HG02970 (cell line): ENCODE results near the gene CTSL.

Source experiments
- ATAC-seq: cut with Tn5 transposase; IDR thresholded peaks from one replicate; pipeline ENCODE4 v1.9.1; 2021; ENCODE audit warnings: mild to moderate bottlenecking, moderate library complexity, moderate number of reproducible peaks; ENCODE audit not compliant: unreplicated experiment, low FRiP score

Gene CTSL

DNA sequence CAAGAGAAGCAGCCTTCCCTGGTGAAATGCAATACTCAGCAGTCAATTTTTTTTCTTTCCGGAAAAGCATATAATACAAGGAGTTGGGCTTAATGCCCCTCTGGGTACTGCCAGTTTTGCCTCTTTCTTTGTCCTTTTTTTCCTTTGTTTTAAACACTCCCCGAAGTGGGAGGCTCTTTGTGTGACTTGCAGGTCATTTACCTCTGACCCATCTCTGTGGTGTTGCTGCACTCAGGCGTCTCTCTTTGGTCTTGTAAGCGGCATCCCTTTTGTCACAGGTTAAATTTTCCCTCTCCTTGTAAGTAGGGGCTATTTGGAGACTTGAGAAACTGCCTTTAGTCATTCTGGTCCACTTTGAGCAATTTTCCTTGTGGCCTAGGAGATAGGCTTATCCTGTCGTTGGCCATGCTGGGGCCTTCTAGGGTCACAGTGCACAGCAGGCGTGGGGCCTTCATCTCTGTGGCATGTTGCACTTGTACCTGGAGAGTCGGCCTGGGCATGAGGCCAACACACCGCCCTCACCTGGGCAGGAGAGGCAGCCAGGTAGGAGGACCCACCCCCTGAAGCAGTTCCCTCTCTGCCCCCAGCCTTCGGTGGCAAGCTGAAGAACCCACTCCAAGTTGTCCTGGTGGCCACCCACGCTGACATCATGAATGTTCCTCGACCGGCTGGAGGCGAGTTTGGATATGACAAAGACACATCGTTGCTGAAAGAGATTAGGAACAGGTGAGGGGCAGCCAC lies 27.7 kb upstream of the CTSL start:
- ATAC-seq = no peak

DNA sequence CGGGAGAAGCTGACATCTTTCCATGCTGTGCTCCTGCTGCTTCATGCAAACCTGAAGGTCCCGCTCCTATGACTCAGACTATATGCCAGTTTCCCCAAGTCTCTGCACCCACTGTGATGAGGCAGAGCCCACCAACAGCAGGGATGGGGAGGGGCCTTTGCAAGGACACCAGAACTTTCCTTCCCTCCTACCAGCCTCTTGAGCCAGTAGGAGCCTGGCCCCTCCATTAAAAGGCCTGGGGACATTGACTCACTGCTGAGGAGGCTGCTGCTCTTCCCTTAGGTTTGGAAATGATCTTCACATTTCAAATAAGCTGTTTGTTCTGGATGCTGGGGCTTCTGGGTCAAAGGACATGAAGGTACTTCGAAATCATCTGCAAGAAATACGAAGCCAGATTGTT lies 26.1 kb upstream of the CTSL start:
- ATAC-seq = no peak

DNA sequence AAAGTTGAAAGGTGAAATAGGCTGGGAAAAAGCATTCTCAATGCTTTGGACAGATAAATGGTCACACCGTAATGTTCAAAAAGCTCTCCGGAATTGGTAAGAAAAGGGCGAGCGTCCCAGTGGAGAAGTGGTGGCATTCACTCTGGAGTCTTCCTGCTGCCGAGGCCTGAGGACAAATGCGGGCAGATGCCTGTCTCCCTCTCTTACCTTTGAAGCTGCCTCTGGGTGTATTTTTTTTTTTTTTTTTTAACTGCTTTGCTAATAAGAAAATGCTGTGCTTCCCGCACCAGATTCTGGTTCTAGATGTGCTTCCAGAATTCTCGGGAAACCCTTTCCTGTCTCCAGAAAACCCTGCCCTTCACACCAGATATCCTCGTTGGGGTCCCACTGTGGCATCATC lies 24.4 kb upstream of the CTSL start:
- no peak for ATAC-seq

DNA sequence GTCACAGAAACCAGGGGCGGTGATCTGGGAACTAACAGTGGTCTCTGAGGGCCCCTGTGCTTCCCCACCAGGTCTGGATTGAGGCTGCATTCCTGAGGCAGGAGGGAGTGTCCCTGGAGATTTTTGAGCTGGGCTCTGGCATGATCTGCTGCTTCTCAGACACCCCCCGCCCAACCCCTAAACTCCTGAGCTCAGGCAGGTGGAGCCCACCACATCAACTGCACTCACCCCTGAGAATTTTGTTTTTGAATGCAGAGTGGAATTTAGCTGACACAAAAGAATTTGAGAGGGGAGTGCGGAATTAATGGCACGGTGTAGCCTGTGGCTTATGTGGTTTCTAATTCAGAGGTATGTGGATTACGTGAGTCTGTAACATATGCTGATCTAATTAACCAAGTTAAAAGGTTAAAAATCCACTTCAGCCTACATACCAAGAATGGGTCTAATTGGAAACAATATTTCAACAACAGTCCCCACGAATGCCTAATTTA lies 23.9 kb upstream of the CTSL start:
- no peak for ATAC-seq

DNA sequence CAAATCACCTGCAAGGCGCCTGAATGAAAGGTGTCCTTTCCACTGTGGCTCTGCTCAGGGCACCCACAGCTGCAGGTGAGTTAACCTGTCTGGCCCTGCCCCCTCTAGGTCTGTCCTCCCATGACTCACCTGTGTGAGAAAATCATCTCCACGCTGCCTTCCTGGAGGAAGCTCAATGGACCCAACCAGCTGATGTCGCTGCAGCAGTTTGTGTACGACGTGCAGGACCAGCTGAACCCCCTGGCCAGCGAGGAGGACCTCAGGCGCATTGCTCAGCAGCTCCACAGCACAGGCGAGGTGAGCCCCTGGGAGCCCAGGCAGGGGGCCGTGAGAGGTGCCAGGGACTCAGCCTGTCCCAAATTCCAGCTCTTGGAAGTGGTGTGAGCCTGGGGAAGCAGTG lies 23.0 kb upstream of the CTSL start:
- no peak for ATAC-seq

DNA sequence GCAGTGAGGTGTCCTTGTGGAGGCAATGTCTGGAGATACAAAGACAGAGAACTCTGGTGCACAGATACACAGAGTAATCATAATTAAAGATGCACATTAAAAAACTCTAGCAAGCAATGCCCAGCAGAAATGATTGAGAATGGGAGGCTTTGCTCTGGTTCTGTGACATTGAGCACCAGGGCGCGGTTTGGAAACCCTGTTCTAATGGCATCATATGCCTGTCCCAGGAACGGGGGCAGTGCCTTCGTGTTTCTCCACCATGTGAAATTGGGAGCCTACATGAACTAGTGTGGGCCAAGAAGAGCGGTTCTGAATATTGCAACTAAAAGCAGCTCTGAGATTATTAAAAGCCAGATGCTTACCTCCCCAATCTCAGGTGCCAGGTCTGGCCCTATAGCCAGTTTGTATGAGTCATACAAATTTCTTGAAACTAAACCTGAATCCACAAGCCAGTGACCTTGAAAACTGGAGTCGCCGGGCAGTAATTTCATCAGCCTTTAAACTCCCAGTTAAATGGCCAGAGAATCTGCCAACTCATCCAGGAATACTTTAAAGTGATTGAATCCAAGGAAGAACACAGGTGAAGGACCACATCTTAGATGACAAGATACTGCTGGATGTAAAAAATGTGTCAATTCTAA lies 22.2 kb upstream of the CTSL start:
- ATAC-seq = no peak

DNA sequence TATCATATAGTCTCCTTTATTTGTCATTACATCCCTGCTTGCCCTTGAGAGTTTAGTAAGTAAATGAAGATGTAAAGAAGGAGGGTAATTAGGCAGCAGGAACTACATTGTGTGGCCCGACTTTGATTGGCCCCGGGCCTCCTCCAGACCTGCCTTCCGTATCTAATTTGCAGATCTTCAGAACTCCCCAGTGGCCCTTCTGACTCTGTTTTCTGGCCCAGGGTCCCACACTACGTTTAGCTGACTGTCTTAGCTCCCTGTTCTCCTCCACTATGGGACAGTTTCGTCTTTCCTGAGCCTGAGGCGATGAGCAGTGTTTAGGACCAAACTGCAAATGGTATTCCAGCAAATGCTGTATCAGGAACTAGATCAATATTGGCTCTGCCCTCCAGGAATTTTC lies 21.6 kb upstream of the CTSL start:
- no peak for ATAC-seq

DNA sequence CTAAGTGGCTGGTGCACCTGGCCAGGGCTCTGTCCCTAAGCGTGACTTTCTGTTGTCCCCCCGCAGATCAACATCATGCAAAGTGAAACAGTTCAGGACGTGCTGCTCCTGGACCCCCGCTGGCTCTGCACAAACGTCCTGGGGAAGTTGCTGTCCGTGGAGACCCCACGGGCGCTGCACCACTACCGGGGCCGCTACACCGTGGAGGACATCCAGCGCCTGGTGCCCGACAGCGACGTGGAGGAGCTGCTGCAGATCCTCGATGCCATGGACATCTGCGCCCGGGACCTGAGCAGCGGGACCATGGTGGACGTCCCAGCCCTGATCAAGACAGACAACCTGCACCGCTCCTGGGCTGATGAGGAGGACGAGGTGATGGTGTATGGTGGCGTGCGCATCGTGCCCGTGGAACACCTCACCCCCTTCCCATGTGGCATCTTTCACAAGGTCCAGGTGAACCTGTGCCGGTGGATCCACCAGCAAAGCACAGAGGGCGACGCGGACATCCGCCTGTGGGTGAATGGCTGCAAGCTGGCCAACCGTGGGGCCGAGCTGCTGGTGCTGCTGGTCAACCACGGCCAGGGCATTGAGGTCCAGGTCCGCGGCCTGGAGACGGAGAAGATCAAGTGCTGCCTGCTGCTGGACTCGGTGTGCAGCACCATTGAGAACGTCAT lies 19.7 kb upstream of the CTSL start:
- ATAC-seq = no peak

DNA sequence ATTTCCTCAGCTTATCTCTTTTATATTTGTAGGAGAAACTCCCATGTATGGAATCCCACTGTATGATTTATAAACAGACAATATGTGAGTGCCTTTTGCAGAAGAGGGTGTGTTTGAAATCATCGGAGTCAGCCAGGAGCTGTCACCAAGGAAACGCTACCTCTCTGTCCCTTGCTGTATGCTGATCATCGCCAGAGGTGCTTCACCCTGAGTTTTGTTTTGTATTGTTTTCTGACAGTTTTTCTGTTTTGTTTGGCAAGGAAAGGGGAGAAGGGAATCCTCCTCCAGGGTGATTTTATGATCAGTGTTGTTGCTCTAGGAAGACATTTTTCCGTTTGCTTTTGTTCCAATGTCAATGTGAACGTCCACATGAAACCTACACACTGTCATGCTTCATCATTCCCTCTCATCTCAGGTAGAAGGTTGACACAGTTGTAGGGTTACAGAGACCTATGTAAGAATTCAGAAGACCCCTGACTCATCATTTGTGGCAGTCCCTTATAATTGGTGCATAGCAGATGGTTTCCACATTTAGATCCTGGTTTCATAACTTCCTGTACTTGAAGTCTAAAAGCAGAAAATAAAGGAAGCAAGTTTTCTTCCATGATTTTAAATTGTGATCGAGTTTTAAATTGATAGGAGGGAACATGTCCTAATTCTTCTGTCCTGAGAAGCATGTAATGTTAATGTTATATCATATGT lies 18.0 kb upstream of the CTSL start:
- ATAC-seq = no peak

DNA sequence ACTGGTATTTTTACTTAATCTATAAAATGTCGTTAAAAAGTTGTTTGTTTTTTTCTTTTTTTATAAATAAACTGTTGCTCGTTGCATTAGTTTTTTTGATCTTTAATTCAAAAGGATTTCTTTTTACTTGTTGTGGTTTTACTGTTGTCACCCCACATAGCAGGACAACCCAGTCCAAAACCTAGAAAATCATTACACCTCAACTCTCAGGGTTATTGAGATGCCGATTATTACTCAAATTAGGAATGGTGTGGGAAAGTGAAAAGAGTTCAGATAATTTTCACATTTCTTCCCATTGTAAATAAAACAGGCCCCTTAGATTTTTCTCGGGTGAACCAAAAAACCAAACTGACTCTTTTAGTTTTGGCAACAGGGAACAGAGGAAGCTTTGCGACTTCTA lies 17.4 kb upstream of the CTSL start:
- ATAC-seq = no peak

DNA sequence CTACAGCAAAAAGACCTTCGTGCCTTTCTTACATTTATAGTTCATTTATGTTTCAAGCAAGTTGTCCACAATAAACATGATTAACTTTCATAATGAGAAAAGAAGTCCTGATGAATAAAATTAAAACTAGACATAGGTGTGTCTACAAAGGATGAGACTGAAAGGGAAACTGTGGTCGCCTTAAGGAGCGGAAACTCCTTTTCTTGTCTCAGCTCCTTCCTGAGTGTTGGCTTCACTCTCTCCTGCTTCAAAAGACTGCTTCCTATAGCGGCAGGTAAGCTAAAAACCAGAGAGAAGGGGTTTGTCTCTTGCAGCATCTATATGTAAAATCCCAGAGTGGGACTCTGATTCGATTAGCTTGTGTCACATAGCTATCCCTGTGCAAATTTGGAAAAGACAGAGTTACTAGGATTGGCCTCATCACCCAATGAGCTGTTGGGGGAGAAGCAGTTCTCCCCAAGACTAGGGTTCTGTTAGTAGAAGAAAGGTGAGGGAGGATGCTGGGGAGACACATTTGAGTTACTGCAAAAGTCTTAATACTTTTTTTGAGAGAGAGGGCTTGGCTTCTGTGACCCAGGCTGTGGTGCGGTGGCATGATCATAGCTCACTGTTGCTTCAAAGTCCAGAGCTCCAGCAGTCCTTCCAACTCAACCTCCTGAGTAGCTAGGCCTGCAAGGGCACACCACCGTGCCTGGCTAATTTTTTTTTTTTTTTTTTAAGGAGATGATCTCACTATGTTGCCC lies 16.8 kb upstream of the CTSL start:
- ATAC-seq = no peak

DNA sequence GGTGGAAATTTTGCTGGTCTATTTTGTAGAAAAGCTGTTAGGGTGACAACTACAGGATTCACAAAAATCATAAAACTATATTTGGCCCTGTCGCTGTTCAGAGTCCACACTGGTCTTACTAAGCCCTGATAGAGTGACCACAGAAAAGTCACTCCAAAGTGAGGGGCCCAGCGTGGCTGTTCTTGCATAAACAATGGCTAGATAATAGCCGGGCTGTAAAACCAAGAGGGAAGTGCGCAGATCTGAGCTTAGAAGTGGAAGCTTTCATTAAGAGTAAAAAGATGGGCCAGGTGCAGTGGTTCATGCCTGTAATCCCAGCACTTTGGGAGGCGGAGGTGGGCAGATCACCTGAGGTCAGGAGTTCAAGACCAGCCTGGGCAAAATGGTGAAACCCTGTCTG lies 15.5 kb upstream of the CTSL start:
- no peak for ATAC-seq

DNA sequence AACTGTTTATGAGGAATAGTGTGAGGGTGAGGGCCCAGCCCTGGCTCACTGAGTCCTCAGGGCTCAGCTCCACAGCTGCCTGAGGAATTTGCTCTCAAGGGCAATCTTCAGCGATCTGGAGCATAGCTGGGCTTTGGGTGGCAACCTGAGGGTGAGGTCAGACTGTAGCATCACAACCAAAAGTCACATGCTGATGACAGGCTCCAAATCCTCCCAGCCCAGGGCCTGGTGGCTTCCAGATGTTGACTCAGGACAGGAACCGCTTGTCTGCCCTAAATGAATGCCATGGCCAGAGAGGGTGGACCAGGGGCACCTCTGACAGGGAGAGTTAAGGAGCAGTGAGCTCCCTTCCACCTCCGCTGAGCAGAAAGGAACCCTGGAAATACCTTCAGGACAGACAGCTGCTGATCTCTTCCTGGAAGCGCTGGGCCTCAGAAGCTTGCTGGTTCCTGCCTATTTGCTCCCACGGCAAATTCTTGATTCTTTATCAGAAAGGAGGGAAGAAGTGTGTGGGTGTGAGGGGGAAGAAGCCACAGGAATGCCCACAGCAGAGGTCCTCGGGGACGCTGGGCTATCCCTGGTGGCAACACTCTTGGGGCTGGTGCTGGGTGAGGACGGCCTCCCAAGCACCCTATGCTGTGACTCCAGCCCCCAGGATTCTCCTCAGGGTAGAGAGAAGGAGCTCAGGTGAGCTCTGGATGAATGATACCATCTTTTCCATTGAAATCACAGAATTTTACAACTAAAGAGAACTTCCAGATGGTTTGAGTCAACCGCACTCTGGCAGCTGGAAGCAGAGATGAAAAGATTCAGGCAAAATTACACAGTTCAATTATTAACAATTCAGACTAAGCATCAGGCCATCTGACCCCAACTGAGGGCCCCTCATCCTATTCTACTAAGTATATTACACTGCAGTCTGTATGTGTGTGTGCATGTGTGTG lies 13.8 kb upstream of the CTSL start:
- no peak for ATAC-seq

DNA sequence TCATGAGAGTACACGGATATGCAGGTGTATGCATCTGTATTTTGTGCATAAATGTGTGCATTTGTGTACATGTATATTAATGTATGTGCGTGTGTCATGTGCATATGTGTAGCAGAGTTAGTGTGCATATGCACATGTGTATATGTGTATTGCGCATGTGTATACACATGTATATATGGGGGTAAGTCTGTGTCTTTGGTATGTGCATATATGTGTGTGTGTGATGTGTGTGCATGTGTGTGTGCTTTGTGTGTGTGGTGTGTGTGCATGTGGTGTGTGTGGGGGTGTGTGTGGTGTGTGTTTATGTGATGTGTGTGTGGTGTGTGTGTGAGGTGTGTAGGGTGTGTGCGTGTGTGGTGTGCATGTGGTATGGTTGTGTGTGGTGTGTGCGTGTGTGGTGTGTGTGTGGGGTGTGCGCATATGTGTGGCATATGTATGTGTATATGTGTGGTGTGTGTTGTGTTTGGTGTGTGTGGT lies 13.1 kb upstream of the CTSL start:
- no peak for ATAC-seq

DNA sequence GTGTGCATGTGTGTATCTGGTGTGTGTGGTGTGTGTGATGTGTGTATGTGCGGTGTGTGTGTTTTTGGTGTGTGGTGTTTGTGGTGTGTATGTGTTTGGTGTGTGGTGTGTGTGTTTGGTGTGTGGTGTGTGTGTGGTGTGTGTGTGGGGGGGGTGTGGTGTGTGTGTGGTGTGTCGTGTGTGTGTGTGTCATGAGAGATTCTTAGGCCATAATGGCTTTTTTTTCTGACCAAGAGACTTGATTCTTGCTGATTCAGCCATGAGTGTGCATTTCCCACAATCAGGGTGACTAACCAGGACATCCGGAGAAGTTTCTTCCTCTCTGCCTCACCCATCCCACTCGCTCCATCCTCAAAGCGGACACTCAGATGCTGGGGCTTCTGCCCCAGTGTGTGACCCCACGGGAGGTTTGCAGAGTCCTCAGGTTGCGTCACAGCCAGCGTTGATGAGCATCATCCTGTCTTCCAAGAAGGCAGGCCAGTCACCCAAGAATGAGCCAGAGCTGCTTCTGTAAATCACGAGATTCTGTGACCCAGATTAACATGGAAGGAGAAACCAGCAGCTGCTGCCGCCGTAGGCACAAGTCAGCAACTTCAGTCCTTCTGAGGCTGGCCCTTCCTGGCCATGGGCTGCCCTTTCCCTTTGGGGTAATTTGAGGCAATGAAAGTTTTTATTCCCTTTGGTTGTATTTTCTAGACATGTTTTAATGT lies 12.5 kb upstream of the CTSL start:
- no peak for ATAC-seq

DNA sequence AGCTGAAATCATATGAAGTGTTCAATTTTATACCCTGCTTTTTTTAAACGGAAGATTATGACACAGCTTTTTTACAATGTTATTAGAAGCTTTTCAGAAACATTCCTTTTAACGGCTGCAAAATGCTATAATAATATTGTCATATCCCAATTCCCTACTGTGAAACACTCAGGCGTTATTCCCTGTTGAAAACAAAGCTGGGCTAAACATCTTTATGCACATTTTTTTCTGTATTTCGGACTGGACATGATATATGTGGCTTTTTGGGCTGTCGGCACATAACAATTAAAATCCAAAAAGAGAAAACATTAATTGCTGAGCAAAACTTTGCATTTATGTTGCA lies 12.0 kb upstream of the CTSL start:
- no peak for ATAC-seq

DNA sequence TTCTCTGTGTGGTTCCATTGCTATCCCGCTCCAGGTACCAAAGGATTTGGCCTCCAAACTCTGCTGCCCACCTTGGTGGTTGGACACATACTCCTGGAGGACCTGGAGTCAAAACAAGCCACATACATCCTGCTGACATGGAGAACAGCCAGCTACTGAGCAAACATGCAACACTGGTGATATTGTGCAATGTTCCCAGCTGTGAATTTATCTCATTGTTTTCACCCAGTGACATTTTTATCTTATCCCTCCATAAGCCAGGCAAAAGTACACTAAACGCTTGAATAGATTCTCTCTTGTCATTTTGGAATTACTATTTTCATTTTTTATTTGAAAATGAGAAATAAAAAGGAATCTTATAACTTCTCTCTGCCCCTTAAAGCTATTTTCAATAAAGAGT lies 11.1 kb upstream of the CTSL start:
- no peak for ATAC-seq

DNA sequence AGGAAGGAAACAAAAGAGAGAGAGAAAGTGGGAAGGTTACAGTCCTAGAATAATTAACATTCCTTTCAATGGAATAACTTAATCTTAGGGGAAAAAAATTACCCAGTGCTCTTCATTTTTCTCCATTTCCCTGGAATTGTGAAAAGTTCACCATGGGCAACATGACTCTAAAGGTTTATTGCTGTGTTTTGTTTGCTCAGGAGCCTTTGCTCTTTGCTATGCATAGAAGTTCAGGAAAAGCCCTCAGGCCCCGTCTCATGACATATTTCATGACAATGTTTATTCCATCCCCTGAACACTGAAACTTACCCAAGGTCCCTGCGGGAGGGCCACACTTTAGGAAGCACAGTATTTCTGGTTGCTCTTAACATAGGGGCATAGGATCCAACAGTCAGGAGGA lies 9.8 kb upstream of the CTSL start:
- no peak for ATAC-seq

DNA sequence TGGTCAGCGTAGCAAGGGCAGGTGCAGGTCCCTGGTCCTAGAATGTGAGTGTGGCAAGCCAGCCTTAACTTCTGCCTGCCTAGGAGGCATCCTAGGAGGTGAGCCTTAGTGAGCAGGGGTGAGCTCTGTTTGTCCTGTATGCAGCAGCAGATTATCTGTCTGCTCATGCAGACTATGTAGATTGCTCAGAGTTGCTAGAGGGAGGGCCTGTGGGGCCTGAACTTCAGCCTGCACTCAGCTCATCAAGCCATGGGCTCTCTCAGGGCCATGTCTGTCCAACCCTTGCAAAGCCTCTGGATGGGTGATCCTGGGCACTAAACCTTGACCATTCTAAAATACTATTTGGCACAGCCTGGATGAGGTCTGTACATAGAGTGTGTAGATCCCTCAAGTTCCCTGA lies 8.5 kb upstream of the CTSL start:
- ATAC-seq = no peak
